DLD1 (cell line): ENCODE results near the gene ICAM4.
"Not testable (repeated sequence)": the region's sequence is repeated elsewhere in the genome, so short reads cannot be mapped to it uniquely, and the experiment has no call there.

Source experiments
- in situ Hi-C: cut with HindIII; loops from 2 replicates; pipeline ENCODE4 v1.10.0; 2017; ENCODE audit warnings: low sequenced_read_pairs

ICAM4 gene

DNA sequence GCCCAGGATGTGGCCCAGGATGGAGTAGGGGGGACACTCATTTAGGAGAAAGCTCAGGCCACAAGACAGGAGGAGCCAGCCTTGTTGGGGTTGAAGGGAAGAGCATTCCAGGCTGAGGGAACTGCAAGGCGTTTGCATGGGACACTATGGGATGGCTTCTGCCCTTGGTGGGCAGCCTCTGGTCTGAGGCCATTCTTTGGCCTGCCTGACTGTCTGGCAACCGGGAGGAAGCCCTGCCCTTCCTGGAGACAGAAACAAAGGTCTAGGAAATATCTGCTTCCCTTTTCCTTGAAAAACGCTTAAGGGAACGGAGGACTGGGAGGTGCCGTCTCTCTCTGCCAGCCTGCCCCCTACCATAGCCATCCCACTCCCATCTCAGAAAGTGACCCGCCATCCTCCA, 18.7 kb upstream of the ICAM4 start:
- in situ Hi-C loops = no loop called here

DNA sequence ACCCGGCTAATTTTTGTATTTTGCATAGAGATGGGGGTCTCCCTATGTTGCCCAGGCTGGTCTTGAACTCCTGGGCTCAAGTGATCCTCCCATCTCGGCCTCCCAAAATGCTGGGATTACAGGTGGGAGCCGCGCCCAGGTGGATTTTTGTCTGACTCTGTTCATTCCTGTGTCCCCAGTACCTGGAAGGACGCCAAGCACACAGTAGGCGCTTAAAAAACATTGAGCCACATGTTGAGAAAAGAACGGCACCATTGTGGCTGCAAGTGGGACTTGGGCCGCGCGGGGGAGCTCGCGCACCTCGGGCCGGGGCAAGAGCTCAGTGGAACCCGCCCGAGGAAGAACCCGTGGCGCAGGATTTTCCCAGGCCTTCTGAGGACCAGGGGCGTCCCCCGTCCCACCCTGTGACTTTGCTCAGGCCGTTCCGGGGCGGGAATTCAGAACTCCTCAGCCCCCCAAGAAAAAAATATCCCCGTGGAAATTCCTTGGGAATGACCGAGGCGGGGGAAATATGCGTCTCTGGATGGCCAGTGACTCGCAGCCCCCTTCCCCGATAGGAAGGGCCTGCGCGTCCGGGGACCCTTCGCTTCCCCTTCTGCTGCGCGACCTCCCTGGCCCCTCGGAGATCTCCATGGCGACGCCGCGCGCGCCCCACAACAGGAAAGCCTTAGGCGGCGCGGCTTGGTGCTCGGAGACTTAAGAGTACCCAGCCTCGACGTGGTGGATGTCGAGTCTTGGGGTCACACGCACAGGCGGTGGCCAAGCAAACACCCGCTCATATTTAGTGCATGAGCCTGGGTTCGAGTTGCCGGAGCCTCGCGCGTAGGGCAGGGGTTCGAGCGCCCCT, 17.2 kb upstream of the ICAM4 start:
- in situ Hi-C loops = no loop called here

DNA sequence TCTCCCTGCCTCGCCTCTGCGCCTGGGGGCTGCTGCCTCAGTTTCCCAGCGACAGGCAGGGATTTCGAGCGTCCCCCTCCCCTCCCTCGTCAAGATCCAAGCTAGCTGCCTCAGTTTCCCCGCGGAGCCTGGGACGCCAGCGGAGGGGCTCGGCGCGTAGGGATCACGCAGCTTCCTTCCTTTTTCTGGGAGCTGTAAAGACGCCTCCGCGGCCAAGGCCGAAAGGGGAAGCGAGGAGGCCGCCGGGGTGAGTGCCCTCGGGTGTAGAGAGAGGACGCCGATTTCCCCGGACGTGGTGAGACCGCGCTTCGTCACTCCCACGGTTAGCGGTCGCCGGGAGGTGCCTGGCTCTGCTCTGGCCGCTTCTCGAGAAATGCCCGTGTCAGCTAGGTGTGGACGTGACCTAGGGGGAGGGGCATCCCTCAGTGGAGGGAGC, 16.6 kb upstream of the ICAM4 start:
- in situ Hi-C loops = no loop called here

DNA sequence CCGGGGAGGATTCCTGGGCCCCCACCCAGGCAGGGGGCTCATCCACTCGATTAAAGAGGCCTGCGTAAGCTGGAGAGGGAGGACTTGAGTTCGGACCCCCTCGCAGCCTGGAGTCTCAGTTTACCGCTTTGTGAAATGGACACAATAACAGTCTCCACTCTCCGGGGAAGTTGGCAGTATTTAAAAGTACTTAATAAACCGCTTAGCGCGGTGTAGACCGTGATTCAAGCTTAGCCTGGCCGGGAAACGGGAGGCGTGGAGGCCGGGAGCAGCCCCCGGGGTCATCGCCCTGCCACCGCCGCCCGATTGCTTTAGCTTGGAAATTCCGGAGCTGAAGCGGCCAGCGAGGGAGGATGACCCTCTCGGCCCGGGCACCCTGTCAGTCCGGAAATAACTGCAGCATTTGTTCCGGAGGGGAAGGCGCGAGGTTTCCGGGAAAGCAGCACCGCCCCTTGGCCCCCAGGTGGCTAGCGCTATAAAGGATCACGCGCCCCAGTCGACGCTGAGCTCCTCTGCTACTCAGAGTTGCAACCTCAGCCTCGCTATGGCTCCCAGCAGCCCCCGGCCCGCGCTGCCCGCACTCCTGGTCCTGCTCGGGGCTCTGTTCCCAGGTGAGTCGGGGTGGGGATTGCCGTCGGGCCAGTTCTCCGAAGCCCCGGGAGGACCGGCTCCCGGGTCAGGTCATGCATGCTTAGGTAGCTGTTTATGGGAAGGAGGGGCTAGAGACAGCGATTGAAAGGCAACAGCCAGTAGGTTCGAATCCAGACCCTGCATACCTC, 15.9 kb upstream of the ICAM4 start, which contains the start of gene ICAM1:
Gene ICAM1, plus strand, starts transcription at position 505 of the 779 bp plus-strand sequence. Its CDS starts 40 bp downstream, at position 545.
- in situ Hi-C loops = no loop called here

DNA sequence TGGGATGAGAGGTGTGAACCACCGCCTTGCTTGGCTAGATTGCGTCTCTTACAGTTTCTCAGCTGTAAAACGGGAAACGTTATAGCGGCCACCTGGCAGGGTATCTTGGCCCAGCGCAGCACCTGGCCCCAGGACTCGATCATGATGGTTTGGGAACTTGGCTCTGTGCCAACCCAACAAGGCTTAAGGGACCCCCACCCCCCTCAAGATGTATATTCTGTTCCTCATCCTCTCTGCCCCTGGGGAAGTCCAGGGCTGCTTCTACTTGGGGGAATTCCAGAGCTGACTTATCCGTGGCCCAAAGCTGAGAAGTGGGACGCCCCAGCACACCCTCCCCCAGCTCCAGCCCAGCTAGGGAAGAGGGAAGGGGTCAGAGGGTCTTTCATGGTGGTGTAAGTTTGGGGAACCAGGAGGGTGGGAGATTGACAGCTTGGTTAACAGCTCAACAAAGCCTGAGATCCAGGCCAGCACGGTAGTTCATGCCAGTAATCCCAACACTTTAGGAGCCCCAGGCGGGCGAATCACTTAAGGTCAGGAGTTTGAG, 15.1 kb upstream of the ICAM4 start:
- in situ Hi-C loops = no loop called here

DNA sequence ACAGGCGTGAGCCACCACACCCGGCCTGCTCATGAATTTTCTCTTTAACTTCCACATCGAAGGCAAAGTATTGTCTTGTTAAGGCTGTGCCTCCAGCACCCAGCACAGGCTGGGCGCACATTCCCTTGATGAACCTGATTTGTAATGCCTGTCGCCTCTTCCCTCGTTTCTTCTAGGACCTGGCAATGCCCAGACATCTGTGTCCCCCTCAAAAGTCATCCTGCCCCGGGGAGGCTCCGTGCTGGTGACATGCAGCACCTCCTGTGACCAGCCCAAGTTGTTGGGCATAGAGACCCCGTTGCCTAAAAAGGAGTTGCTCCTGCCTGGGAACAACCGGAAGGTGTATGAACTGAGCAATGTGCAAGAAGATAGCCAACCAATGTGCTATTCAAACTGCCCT, 12.2 kb upstream of the ICAM4 start:
- in situ Hi-C loops = no loop called here

DNA sequence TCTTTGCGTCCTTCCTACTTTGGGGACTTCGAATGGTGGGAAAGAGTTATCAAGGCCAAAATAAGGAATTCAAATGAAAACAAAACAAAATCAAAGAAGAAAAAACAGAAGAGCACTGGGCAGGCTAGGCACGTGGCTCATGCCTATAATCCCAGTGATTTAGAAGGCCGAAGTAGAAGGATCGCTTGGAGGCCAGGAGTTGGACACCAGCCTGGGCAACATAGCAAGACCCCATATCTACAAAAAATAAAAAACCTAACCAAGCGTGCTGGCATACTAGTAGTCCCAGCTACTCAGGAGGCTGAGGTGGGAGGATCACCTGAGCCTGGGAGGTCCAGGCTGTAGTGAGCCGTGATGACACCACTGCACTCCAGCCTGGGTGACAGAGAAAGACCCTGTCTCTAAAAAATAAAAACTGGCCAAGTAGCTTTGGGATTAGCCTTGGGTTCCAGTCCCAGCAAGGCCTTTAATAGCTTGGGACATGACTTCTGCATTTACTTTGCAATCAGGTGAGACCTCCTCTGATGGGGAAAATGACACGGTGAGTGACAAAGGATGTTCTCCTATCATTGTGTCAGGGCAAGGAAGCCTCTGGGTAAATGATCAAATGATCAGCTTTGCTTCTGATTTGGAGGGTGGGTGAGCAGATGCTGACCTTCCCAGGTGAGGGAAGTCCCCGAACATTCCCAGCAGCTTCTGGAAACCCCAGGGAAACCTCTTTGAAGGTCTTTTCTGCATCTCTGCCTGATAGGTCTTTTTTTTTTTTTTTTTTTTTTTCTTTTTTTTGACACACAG, 8.8 kb upstream of the ICAM4 start:
- in situ Hi-C loops = no loop called here

DNA sequence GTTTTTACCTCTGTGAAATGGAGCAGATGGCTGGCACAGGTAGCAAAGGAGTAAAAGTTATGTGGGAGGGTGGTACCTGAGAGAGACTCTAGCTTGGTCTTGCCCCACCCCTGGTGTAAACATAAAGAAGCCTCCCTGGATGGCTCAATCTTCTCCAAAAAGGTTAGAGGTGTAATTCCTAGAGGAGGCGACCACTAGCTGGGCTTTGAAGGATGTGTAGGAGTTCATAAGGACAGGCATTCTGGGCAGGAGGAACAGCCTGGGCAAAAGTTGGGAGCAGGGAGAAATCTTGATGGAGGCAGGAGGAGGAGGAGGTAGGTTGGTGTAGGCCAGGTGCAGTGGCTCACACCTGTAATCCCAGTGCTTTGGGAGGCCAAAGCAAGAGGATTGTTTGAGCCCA, 7.8 kb upstream of the ICAM4 start:
- in situ Hi-C loops = no loop called here

DNA sequence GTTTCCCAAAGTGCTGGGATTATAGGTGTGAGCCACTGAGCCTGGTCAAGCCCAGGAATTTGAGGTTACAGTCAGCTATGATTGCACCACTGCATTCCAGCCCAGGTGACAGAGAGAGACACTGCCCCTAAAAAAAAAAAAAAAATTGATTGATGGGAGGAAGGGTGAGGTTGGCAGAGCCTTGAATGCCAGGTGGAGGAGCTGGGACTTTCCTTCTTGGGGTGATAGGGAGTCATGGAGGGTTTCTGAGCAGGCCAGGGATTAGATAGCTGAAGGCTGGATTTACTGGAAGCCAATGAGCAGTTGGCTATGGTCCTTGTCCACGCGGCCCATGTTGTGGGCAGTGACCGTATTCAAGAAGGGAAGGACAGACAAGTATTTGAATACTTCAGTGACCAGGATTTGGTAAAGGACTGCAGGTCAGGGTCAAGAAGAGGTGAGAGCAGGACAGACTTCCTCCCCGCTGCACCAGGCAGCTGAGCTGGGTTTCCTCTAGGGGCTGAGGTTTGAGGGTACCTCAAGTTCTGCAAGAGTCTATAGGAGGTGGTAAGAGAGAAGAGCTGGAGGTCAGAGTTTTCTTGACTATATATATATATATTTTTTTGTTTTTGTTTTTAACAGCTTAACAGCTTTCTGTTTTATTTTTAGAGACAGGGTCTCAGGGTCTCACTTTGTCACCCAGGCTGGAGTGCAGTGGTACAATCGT, 6.9 kb upstream of the ICAM4 start:
- in situ Hi-C loops = no loop called here

DNA sequence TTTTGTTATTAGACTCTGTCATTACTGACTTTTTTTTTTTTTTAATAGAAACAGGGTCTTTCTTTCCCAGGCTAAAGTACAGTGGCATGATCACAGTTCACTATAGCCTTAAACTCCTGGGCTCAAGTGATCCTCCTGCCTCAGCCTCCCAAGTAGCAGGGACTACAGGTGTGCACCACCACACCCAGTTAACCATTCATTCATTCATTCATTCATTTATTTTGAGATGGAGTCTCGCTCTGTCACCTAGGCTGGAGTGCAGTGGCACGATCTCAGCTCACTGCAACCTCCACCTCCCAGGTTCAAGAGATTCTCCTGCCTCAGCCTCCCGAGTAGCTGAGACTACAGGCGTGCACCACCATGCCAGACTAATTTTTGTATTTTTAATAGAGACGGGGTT, 4.7 kb upstream of the ICAM4 start:
- in situ Hi-C loops = not testable (repeated sequence)

DNA sequence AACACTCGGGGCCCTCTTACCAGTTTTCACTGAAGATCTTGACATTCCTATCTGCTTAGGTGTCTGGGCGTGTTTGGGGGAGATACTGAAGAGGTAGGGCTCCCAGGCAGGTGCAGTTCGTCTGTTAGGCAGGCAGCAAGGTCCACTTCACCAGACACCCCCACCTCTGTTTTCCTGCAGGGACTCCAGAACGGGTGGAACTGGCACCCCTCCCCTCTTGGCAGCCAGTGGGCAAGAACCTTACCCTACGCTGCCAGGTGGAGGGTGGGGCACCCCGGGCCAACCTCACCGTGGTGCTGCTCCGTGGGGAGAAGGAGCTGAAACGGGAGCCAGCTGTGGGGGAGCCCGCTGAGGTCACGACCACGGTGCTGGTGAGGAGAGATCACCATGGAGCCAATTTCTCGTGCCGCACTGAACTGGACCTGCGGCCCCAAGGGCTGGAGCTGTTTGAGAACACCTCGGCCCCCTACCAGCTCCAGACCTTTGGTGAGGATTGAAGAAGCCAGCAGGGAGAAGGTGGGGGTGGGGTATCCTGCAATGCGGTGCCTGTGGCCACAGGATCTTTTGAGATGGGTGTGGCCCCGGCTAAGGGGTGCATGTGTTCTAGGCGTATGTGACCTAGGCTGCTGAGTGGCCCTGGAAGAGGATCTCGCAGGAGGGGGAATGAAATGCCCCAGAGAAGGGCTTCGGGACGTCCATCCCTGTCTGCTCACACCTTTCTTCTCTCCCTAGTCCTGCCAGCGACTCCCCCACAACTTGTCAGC, 3.3 kb upstream of the ICAM4 start:
- in situ Hi-C loops = no loop called here

DNA sequence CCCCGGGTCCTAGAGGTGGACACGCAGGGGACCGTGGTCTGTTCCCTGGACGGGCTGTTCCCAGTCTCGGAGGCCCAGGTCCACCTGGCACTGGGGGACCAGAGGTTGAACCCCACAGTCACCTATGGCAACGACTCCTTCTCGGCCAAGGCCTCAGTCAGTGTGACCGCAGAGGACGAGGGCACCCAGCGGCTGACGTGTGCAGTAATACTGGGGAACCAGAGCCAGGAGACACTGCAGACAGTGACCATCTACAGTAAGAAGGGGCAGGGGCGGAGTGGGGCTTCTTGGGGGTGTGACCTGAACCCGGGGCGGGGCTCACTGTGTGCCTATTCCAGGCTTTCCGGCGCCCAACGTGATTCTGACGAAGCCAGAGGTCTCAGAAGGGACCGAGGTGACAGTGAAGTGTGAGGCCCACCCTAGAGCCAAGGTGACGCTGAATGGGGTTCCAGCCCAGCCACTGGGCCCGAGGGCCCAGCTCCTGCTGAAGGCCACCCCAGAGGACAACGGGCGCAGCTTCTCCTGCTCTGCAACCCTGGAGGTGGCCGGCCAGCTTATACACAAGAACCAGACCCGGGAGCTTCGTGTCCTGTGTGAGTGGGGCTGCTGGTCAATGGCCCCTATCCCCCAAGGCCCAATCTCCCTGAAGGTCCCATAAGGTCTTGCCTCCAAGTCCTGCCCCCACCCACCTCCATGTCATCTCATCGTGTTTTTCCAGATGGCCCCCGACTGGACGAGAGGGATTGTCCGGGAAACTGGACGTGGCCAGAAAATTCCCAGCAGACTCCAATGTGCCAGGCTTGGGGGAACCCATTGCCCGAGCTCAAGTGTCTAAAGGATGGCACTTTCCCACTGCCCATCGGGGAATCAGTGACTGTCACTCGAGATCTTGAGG, 2.4 kb upstream of the ICAM4 start:
- in situ Hi-C loops = no loop called here

DNA sequence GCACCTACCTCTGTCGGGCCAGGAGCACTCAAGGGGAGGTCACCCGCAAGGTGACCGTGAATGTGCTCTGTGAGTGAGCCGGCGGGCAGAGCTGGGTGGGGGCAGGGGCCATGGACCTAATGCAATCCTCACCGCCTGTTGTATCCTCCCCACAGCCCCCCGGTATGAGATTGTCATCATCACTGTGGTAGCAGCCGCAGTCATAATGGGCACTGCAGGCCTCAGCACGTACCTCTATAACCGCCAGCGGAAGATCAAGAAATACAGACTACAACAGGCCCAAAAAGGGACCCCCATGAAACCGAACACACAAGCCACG, 1.8 kb upstream of the ICAM4 start:
- in situ Hi-C loops = no loop called here

DNA sequence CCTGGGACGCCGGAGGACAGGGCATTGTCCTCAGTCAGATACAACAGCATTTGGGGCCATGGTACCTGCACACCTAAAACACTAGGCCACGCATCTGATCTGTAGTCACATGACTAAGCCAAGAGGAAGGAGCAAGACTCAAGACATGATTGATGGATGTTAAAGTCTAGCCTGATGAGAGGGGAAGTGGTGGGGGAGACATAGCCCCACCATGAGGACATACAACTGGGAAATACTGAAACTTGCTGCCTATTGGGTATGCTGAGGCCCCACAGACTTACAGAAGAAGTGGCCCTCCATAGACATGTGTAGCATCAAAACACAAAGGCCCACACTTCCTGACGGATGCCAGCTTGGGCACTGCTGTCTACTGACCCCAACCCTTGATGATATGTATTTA, 1.4 kb upstream of the ICAM4 start:
- in situ Hi-C loops = no loop called here

DNA sequence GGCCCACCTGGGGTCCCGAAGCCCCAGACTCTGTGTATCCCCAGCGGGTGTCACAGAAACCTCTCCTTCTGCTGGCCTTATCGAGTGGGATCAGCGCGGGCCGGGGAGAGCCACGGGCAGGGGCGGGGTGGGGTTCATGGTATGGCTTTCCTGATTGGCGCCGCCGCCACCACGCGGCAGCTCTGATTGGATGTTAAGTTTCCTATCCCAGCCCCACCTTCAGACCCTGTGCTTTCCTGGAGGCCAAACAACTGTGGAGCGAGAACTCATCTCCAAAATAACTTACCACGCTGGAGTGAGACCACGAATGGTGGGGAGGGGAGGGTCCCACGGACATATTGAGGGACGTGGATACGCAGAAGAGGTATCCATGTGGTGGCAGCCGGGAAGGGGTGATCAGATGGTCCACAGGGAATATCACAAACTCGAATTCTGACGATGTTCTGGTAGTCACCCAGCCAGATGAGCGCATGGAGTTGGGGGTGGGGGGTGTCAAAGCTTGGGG, 2.0 kb downstream of the ICAM4 start:
- in situ Hi-C loops = no loop called here

DNA sequence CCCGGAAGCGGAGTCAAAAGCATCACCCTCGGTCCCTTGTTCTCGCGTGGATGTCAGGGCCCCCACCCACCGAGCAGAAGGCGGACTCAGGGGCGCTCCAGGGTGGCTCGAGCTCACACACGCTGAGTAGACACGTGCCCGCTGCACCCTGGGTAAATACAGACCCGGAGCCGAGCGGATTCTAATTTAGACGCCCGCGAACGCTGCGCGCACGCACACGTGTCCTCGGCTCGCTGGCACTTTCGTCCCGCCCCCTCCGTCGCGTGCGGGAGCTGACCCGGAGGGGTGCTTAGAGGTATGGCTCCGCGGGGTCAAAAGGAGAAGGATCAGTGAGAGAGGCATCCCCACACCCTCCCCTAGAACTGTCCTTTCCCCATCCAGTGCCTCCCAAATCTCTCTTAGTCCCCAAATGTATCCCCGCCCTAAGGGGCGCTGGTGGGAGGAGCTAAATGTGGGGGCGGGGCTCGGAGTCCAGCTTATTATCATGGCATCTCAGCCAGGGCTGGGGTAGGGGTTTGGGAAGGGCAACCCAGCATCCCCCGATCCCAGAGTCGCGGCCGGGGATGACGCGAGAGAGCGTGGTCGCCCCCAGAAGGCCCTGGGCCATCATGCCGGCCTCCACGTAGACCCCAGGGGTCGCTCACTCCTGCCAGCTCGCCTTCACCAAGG, 2.5 kb downstream of the ICAM4 start:
- in situ Hi-C loops = no loop called here

DNA sequence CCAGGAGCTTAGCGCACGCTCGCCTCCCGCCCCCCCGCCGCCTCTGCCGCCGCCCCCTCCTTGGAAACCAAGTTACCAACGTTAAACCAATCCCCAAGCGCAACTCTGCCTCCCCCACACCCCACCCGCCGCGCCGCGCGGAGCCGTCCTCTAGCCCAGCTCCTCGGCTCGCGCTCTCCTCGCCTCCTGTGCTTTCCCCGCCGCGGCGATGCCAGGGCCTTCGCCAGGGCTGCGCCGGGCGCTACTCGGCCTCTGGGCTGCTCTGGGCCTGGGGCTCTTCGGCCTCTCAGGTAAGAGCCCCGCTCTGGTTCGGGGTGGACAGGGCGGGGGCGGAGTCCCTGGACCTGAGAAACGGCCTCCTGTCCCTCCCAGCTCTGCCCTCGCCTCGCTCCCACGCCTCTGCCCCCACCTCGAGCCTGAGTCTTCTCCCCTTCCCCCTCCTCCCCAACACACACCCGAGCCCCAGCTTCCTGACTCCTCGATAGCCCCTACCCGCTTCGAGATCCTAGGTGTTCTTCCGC, 3.1 kb downstream of the ICAM4 start, which contains the start of gene ICAM5:
Gene ICAM5, plus strand, starts transcription at position 117 of the 521 bp plus-strand sequence. Its CDS starts 92 bp downstream, at position 209.
- in situ Hi-C loops = no loop called here
